Activated CD4-positive, alpha-beta T cell treated with anti-CD3 and anti-CD28 coated beads, Interleukin-10, Interleukin-2, amounts not matched to agents 100 ng/mL and 50 ng/mL, durations not matched to agents 16 hours and 8 hours (primary cell): ENCODE data around the gene PLXDC1.
"Not testable (repeated sequence)": the region's sequence is repeated elsewhere in the genome, so short reads cannot be mapped to it uniquely, and the experiment has no call there.

Experiments
- DNase-seq: peaks from one replicate; pipeline ENCODE4 v3.0.0-alpha.2; 2020

PLXDC1 gene

DNA sequence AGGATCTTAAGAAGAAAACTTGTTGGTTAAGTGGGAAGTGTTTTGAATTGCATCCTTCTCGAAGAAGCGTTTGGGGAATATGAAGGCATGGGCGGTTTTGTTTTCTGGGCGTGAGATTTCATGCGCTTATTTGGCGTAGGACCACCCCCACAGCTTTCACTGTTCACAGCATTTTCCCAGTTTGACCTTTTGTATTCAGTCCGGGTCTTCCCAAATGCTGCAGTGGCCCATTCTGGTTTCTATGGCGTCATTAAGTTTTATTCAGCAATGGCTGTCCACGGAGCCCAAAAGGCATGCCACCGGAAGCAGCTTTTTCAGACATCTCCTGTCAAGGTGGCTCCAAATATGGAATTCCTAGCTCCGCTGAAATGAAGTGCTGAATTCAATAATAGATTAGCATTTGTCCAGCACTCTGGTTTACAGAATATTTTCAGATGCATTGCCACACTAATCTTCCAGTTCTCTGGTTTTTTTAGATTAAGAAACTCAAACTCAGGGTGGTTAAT is 93.7 kb downstream of the PLXDC1 start:
- DNase-seq, result no peak

DNA sequence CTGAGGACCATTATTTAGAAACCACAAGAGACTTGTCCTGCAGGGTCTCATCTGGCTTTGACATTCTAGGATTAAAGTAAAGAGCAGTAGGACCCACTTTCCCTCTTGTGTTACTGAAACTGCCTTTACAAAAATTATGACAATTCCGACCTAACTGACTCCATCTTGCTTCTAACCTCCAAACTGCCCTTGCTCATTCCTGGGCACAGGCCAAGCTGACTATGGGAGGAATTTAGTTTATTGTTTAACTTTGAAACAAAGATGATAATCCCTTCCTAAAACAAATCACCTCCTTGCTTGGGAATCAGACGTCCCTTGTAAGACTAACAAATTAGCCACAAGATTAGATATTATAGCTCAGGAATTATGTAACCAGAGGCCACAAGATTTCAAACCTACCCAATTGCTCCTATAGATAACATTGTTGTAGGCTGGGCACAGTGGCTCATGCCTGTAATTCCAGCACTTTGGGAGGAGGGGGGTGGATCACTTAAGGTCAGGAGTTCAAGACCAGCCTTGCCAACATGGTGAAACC is 97.3 kb downstream of the PLXDC1 start:
- DNase-seq, result no peak

DNA sequence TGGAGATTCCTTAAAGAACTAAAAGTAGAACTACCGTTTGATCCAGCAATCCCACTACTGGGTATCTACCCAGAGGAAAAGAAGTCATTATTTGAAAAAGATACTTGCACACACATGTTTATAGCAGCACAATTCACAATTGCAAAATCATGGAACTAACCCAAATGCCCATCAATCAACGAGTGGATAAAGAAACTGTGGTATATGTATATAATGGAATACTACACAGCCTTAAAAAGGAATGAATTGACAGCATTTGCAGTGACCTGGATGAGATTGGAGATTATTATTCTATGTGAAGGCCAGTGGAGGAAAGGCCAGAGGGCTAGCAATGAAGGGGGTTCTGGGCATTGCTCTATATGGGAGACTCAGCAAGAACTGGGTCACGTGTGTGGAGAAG is 99.0 kb downstream of the PLXDC1 start:
- not testable (repeated sequence) for DNase-seq

DNA sequence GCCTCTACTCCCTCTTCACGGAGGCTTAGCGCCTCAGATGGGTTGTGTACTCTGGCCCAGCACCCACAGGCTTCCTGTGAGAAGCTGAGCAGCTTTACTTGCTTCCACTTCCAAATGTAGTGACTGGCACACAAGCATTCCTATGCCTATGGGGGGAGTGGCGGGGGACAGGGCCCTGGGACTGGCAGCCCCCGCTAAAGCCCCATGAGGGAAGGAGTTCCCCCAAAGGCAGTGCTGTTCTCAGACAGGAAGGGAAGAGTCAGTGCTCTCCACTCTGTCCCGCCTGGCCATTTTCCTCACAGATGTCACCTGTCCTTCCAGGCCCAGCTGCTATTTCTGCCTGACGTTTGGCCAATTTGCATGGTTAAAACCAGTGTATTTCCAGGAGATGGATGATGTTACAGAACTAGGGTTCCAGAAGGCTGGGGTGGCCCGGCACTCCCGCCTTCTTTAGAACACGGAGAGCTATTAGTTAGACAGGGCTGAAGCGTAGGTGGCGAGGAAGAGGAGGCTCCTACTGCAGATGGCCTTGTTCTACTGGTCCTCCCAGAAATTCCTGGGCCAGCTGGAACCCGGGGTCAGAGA is 100.3 kb downstream of the PLXDC1 start:
- no peak for DNase-seq

DNA sequence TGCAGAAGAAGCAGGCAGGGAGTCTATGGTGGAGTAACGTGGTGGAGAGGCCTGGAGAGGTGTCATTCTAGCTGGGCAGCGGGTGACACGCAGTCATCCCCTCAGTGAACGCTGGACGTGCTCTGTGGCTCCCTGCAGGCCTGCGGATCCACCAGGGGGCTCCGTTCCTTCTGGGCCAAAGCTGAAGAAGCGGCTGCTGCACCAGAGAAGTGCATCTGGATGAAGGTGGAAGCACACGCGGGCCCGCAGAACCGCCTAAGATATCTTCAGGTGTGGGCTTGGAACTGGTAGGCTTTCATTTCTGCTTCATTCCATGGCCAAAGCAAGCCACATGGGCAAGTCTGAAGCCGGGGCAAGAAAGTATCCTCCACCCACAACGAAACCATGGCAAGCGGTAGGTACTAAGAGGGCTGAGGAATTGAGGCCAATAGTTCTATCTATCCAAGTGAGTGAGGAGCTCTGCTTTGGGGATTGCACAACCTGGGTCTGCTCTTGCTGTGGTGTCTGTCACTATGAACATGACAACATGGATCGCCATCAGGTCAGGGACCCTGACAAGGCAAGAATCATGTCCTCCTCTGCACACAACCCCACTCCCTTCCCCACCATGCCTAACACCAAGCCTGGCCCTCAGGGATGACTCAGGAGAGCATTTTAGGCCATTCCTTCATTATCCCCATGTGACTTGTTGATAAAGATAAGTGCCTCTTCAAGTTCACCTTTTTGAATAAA is 105.3 kb downstream of the PLXDC1 start:
- DNase-seq, result no peak

DNA sequence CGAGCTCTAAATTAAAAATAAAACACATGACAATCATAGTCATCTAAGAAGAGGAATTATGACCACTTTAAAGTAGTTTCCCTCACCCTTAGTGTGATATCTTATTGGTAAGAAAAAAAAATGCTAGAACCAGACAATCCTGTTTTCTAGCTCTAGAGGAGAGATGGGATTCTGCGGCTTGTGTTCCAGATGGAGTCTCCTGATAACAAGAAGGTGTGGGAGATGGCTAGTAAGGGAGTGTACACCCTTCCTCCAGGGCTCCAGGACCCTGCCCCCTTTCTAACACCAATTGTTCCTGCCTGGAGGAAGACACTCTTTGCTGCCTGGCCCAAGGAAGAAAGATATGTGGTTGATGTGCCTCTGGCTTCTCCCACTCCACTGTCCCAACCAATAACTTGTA is 115.4 kb downstream of the PLXDC1 start:
- DNase-seq, result no peak

DNA sequence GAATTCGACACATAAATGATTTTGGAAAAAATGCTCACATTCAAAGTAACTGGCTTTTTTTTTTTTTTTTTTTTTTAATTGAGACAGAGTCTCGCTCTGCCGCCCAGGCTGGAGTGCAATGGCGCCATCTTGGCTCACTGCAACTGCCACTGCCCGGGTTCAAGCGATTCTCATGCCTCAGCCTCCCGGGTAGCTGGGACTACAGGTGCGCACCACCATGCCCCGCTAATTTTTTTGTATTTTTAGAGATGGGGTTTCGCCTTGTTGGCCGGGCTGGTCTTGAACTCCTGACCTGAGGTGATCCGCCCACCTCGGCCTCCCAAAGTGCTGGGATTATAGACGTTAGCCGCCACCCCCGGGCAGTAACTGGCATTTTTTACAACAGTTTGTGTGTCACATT is 115.9 kb downstream of the PLXDC1 start:
- not testable (repeated sequence) for DNase-seq

DNA sequence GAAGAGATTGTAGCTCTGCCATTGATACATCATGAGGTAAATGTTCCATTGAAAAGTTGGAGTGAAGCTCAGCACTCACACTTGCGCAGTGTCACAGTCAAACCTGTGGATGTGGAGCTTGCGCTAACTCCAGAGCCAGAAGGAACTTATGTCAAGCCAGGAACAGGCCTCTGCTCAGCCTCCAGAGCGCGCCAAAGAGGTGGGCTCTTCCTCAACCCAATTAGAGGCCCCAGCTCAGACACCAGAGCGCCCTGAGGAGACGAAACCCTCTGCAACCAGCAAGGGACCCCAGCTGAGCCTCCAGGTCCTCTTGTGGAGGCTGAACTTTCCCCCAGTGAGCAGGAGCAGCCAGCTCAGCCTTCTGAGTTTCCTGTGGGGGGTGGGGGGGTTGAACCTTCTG is 122.7 kb downstream of the PLXDC1 start:
- no peak for DNase-seq

DNA sequence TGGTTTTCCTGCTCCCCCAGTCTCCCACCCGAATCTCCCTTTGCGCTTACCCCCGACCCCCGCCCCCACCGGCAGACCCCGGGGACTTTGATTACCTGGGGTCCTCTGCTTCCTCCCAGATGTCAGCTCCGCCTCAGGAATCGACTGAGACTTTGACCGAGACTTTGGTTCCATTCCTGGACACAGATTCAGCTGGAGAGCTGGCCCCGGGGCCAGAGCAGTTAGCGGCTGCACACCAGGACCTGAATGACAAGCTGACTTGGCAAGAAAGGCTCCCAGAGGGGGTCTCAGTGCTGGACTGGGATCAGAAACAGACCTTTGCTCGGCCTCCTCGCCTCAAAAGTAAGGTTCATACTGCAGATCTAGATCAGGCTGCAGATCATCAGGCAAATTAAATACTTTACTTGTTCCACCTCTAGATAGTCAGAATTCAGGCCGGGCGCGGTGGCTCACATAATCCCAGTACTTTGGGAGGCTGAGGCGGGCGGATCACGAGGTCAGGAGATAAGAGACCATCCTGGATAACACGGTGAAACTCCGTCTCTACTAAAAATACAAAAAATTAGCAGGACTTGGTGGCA is 123.9 kb downstream of the PLXDC1 start:
- no peak for DNase-seq

DNA sequence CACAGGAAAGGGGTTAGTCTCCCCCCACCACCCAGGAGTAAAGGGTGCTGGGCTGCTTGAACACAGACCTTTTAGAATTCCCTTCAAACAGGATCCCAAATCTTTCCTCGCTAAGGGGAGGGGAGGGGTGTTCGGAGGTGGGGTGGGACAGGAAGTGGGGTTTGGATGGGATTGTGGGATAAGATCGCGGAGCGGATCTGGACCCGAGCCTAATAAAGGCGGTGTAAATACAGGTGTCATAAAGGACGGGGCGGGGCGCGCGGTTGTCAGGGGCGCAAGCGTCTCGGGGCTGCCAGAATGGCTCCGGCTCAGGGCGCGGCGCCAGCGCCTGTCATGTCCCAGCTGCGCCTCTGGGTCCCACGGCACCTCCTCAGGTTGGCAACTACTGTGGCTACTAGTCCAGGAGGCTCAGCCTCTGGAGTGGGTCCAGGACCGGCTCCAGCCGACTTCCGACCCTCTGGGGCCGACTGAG is 124.4 kb downstream of the PLXDC1 start:
- no peak for DNase-seq

DNA sequence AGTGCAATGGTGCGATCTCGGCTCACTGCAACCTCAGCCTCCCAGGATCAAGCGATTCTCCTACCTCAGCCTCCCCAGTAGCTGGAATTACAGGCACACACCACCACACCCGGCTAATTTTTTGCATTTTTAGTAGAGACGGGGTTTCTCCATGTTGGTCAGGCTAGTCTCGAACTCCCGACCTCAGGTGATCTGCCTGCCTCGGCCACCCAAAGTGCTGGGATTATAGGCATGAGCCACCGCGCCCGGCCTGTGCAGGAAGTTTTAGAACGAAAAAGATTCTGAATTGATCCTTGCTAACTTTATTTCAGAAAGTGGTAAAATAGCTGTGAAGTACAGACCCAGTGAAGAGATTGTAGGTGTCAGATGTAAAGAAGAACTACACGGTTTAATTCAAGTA is 125.1 kb downstream of the PLXDC1 start:
- not testable (repeated sequence) for DNase-seq

DNA sequence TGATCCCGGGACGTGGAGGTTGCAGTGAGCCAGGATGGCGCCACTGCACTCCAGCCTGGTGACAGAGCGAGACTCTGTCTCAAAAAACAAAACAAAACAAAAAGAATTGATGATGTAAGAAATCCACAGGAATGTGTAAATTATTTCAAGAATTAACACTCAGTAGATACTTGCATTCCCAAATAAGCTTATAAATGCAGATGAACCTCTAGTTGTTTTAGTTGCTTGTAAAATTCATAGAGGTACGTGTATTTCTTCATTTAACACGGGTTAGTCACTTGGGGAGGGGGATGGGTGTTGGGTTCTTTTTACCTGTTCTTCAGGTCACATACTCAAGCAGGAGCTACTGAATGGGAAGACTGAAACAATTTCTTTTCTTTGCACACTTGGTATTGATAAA is 128.5 kb downstream of the PLXDC1 start:
- DNase-seq, result no peak

DNA sequence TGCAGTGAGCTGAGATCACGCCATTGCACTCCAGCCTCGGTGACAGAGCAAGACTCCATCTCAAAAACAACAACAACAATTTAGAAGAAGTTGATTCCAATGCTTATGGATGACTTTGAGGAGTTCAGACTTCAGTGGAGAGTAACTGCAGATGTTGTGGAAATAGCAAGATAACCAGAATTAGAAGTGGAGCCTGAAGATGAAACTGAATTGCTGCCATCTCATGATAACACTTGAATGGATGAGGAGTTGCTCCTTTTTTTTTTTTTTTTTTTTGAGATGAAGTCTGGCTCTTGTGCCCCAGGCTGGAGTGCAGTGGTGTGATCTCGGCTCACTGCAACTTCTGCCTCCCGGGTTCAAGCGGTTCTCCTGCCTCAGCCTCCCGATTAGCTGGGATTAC is 131.4 kb downstream of the PLXDC1 start:
- not testable (repeated sequence) for DNase-seq

DNA sequence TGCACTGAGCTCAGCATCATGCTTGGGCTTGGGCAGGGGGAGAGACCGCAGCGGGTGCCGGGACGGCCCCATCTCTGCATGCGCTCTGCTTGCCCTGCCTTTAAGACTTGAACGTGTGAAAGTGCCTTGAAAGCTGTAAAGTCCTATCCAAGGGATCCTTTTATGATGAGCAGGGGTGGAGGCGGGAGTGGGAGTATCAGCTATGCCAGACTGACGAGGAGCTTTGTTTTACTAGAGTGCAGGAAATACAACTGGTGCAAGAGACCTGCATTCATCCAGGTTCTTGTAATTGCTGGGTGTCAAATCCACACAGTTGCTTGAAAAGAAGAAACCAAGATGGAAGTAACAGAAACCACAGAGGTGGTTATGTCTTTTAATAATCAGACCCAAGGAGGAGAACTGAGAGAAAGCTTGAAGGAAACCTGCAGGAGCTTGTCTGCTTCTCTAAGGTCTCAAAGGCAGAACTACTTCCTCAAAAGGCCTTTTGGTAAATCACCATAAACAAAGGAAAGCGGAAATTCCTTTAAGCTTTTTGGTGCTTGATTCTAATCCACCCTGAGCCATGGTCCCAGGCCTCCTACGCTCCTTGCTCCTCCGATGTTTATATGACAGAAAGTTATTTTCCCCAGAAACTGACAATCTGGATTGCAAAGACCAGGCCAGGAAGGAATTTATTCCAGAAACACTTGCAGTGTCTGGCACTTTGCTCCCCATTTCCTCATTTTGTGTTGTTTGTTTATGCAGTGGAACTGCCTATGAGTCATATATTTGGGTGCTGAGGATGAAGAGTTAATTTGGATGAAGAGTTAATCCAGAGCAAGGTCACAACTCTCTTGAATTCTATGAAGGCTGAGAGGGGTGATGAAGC is 132.9 kb downstream of the PLXDC1 start:
- DNase-seq, result peak; percentile 13

DNA sequence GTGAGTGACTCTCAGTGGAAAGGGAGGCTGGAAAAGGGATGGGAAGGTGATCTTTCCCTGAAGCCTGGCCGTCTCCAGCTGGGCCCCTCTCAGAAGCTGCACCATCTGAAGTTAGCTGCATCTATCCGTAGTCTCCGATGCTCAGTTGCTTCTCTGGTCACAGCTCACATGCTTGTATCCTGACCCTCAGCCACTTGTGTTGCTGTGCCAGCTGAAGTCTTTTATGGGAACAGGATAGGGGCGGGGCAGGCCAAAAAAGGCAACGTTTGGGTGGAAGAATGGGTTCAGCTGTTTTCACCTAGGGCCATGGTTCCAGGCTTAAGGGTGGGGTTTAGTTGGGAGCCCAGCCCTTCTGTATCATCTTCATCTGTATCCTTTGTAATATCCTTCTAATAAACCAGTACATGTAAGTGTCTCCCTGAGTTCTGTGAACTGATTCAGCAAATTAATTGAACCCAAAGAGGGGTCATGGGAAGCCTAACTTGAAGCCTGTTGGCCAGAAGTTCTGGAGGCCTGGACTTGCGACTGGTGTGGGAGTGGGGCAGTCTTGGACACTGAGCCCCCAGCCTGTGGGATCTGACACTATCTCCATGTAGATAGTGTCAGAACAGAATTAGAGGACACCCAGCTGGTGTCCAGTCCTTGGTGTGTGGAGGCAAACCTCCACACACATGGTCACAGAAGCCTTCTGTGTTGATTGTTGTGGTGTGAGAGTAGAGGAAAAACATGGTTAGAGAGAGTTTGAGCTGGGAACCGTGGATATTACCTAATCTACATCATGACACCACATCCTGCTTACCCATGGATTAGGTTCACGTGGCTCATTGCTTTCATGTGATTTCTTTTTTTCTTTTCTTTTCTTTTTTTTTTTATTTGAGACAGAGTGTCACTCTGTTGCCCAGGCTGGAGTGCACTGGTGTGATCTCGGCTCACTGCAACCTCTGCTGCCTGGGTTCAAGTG is 135.0 kb downstream of the PLXDC1 start:
- DNase-seq, result no peak

DNA sequence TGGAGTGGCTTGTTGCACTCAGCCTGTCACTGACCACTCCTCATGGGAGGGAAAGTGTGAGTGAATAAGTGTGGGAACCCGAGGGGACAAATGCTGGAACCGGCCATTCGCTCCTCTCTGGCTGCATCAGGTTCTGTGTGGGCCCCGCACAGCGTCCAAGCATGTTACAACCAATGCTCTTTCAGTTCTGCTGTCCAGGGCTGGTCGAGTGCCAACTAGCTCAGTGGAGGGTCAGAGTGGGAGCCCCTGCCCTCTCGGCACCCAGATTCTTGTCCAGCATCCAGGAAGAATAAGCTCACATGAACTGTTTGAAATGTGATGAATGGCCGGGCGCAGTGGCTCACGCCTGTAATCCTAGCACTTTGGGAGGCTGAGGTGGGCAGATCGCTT is 135.9 kb downstream of the PLXDC1 start:
- DNase-seq, result no peak

DNA sequence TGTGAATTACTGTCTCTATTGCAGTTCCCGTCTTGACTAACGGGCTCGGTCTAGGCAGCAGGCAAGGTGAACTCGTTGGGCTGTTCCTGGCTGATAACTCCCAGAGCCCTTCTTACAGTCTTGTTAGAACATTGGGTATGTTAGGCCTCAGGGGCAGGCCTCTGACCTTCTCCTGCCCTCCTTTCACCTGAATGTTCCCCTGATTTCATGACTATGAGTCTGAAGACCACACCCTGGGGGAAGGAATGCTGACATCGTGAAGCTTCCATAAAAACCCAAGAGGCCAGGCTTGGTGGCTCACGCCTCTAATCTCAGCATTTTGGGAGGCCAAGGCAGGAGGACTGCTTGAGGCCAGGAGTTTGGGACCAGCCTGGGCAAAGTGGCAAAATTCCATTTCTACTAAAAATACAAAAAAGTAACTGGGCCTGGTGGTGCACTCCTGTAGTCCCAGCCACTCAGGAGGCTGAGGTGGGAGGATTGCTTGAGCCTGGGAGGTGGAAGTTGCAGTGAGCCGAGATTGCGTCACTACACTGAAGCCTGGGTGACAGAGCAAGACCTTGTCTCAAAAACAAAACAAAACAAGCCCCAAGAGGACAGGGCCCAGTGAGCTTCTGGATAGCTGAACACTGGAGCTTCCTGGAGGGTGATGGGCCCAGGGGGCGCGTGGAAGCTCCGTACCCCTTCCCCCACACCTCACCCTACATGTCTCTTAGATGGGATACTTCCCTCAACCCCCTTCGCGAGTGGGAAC is 136.5 kb downstream of the PLXDC1 start:
- DNase-seq, result no peak

DNA sequence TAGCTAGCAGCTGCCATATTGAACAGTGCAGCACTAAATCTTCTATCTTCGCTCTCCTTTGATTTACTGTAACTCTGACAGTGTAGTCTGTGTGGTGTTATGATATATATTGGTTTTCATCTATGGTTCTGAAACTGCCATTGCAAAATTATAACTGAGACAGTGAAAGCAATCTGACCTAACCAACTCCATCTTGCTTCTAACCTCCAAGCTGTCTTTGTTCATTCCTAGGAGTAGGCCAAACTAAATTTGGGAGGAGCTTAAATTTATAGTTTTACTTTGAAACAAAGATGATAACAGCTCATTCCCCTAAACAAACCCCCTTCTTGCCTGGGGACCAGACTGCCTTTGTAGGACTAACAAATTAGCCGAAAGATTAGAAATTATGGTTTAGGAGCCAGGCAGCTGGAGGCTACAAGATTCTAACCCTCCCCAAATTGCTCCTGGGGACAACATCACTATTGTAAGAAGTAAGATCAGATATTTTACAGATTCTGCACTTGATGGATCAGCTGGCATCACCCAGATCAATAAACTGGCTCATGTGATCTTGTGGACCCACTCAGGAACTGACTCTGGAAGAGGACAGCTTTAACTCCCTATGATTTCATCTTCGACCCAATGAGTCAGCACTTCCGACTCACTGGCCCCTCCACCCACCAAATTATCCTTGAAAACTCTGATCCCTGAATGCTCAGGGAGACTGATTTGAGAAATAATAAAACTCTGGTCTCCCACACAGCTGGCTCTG is 137.2 kb downstream of the PLXDC1 start:
- DNase-seq, result no peak
